Measurements from ENCODE around the gene TPPP. TPM values are rescaled to one million over a fixed set of nuclear protein-coding genes. Genes with fewer than 3 reads are reported as not detected.
"Not testable (repeated sequence)": the region's sequence is repeated elsewhere in the genome, so short reads cannot be mapped to it uniquely, and the experiment has no call there.

TPPP gene
- total RNA-seq, 2 experiments from 2014 or later = 0.10 to 0.15 TPM

GRCh38 chr5:635306-636055 is 57.7 kb downstream of the TPPP start:
- ChIA-PET POLR2A (no interaction called here), CTCF (no interaction called here)
- no peaks in the 10 kb centered on the region for H3K27me3 Mint-ChIP-seq
- H3K27ac Mint-ChIP-seq = no peak overlapping the region
- H3K4me3 Mint-ChIP-seq = no peak overlapping the region
- no peaks in the 10 kb centered on the region for H3K9me3 Mint-ChIP-seq
- no peaks in the 10 kb centered on the region for H3K4me1 Mint-ChIP-seq
- H3K36me3 Mint-ChIP-seq (ENCODE audit: low read depth) = peaks cover 24% of the 10 kb centered on the region
- no peak for DNase-seq

GRCh38 chr5:634191-634590 is 59.0 kb downstream of the TPPP start:
- no peak overlapping the region for H3K27ac Mint-ChIP-seq
- H3K4me1 Mint-ChIP-seq = no peaks in the 10 kb centered on the region
- no peak overlapping the region for H3K4me3 Mint-ChIP-seq
- CTCF ChIA-PET = interaction anchor here (0.5 kb wide), 1 partner anchor 19 kb away, joined by 4 read pairs; no protein-coding TSS in a partner anchor
- H3K36me3 Mint-ChIP-seq (ENCODE audit: low read depth) = peaks cover 17% of the 10 kb centered on the region
- DNase-seq = no peak
- no peaks in the 10 kb centered on the region for H3K9me3 Mint-ChIP-seq
- POLR2A ChIA-PET = no interaction called here
- no peaks in the 10 kb centered on the region for H3K27me3 Mint-ChIP-seq

DNA sequence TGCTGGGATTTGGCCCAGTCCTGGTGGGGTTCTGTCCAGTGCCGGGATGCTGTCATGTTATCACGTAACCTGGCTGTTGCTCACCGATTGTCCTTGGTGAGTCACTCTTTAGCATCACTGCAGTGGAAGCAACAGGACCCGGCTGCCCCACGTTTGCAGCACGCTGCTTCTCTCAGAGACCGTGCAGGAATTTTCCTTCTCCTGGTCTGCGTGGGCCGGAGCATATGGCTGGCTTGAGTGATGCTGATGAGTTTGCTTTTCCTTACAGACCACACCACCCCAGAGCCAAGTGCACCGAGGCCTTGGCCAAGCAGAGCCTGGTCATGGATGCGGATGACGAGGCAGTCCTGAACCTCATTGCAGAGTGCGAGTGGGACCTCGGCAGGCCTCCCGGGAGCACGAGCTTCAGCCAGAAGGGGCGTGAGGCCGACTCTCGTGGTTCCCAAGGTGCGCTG is 59.6 kb downstream of the TPPP start:
- Mint-ChIP-seq H3K4me3 (no peak overlapping the region), H3K27me3 (no peaks in the 10 kb centered on the region), H3K36me3 (ENCODE audit: low read depth) (peaks cover 20% of the 10 kb centered on the region), H3K27ac (no peak overlapping the region), H3K4me1 (no peaks in the 10 kb centered on the region), H3K9me3 (no peaks in the 10 kb centered on the region)
- ChIA-PET CTCF (interaction anchor here (0.5 kb wide), 1 partner anchor 19 kb away, joined by 4 read pairs; no protein-coding TSS in a partner anchor), POLR2A (no interaction called here)
- no peak for DNase-seq

DNA sequence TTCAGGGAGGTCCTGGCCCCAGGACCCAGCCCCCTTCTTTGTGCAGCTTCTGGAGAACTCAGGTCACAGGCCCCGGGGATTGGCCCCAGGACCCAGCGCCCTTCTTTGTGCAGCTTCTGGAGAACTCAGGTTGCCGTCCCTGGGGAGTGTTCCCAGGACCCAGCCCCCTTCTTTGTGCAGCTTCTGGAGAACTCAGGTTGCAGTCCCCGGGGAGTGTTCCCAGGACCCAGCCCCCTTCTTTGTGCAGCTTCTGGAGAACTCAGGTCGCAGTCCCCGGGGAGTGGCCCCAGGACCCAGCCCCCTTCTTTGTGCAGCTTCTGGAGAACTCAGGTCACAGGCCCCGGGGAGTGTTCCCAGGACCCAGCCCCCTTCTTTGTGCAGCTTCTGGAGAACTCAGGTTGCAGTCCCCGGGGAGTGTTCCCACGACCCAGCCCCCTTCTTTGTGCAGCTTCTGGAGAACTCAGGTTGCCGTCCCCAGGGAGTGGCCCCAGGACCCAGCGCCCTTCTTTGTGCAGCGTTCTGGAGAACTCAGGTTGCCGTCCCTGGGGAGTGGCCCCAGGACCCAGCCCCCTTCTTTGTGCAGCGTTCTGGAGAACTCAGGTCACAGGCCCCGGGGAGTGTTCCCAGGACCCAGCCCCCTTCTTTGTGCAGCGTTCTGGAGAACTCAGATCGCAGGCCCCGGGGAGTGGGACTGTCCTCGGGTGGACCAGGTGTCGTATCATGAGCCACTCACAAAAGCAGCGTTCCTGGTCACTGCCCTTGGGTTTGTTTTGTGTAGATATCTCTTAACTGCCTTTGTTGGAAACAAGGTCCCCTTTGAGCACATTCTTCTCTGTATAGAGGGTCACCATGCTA is 64.6 kb downstream of the TPPP start:
- H3K27ac Mint-ChIP-seq, DNase-seq, H3K9me3 Mint-ChIP-seq, CTCF ChIA-PET, H3K4me1 Mint-ChIP-seq, H3K4me3 Mint-ChIP-seq, POLR2A ChIA-PET, H3K27me3 Mint-ChIP-seq: not testable (repeated sequence)
- peaks cover 21% of the 10 kb centered on the region for H3K36me3 Mint-ChIP-seq (ENCODE audit: low read depth)

DNA sequence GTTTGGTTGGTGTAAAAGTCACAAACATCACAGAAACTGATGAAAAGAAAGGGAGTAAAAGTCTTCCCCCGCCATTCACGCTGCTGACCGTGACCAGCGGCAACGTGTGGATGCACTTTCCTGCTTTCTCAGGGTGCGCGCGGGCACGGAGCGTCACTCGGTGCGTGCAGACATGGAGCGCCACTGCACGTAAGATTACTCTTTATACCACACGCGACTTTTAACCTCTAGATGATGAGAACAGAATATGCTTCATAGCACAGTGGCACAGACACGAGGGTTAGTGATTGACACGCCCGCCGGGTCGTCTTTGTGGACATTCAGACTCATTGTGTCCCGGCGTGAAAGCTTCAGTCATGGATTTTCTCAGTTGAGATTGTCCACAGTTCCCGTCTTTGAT is 65.3 kb downstream of the TPPP start:
- H3K9me3 Mint-ChIP-seq = no peaks in the 10 kb centered on the region
- H3K4me3 Mint-ChIP-seq = no peak overlapping the region
- H3K36me3 Mint-ChIP-seq (ENCODE audit: low read depth) = peaks cover 24% of the 10 kb centered on the region
- no peak overlapping the region for H3K27ac Mint-ChIP-seq
- ChIA-PET POLR2A (interaction anchor here (1.0 kb wide), 1 partner anchor 16 kb away, joined by 4 read pairs; the partner anchor contains the start of gene CEP72), CTCF (no interaction called here)
- no peaks in the 10 kb centered on the region for H3K4me1 Mint-ChIP-seq
- H3K27me3 Mint-ChIP-seq = no peaks in the 10 kb centered on the region
- no peak for DNase-seq

GRCh38 chr5:626850-627249 is 66.3 kb downstream of the TPPP start:
- no peaks in the 10 kb centered on the region for H3K27me3 Mint-ChIP-seq
- no peak overlapping the region for H3K4me3 Mint-ChIP-seq
- DNase-seq = no peak
- H3K36me3 Mint-ChIP-seq (ENCODE audit: low read depth) = peaks cover 28% of the 10 kb centered on the region
- no peak overlapping the region for H3K27ac Mint-ChIP-seq
- H3K4me1 Mint-ChIP-seq = no peaks in the 10 kb centered on the region
- H3K9me3 Mint-ChIP-seq = no peaks in the 10 kb centered on the region
- POLR2A ChIA-PET = interaction anchor here (1.0 kb wide), 1 partner anchor 15 kb away, joined by 4 read pairs; the partner anchor contains the start of gene CEP72
- CTCF ChIA-PET = no interaction called here

DNA sequence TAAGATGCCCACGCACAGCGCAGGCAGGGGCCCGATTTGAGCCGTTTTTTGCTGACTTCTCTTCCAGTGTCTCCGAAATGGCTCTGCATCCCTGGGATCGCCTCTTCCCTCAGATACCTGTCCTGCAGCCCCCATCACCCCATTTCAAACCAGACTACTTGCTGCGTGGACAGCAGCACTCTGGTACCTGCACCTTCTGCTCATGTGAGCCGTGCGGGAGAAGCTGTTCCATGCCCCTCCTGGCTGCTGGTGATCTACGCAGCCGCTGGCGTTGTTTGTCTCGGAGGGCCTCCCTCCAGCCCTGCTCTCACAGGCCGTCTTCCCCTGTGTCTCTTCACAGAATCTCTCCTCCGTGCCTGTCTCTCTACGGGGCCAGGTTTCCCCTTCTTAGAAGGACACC is 67.6 kb downstream of the TPPP start:
- Mint-ChIP-seq H3K4me3 (no peak overlapping the region), H3K4me1 (no peaks in the 10 kb centered on the region), H3K36me3 (ENCODE audit: low read depth) (peaks cover 35% of the 10 kb centered on the region), H3K27ac (no peak overlapping the region), H3K9me3 (no peaks in the 10 kb centered on the region), H3K27me3 (no peaks in the 10 kb centered on the region)
- DNase-seq = no peak
- ChIA-PET POLR2A (no interaction called here), CTCF (no interaction called here)

DNA sequence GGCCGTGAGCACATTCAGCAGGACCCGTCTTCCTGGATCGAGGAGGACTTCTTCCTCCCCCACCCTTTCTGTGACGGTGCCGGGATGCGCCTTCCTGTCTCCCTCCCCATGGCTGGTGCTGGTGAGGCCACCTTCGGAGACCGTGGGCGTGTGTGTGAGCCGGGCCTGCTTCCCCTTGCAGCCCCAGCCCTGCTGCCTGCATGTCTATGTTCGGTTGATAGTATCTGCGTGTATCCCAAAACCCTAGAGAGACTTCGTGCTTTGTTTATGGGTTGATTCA is 68.3 kb downstream of the TPPP start:
- Mint-ChIP-seq H3K4me1 (no peaks in the 10 kb centered on the region), H3K27ac (no peak overlapping the region), H3K36me3 (ENCODE audit: low read depth) (peaks cover 41% of the 10 kb centered on the region), H3K27me3 (no peaks in the 10 kb centered on the region), H3K4me3 (no peak overlapping the region), H3K9me3 (no peaks in the 10 kb centered on the region)
- POLR2A ChIA-PET = no interaction called here
- DNase-seq = no peak
- CTCF ChIA-PET = no interaction called here

GRCh38 chr5:624118-624950 is 68.8 kb downstream of the TPPP start:
- POLR2A ChIA-PET = no interaction called here
- H3K36me3 Mint-ChIP-seq (ENCODE audit: low read depth) = peaks cover 45% of the 10 kb centered on the region
- CTCF ChIA-PET = no interaction called here

DNA sequence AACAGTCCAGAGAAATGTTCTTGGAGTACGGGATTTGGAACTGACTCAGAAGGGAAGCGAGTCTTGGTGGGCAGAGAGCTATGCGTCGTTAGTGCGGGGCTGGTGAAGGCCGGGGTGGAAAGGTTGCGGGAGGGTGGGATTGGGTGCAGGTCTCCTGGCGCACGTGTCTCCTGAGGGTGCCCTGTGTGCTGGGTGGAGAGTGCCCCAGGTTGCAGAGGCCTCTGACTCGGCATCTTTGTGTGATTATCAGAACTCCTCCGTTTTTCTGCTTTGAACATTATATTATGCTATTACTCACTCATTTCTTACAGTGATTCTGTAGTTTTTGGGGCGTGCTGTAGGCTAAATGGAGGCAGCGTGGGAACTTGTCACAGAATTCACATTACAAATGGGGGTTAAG is 69.6 kb downstream of the TPPP start:
- no peaks in the 10 kb centered on the region for H3K27me3 Mint-ChIP-seq
- ChIA-PET CTCF (no interaction called here), POLR2A (no interaction called here)
- H3K36me3 Mint-ChIP-seq (ENCODE audit: low read depth) = peaks cover 42% of the 10 kb centered on the region
- no peaks in the 10 kb centered on the region for H3K4me1 Mint-ChIP-seq
- no peak overlapping the region for H3K27ac Mint-ChIP-seq
- H3K9me3 Mint-ChIP-seq = no peaks in the 10 kb centered on the region
- DNase-seq = no peak
- H3K4me3 Mint-ChIP-seq = no peak overlapping the region

More at GRCh38 chr5:624118-624950, 68.8 kb downstream of the TPPP start:
- Mint-ChIP-seq H3K9me3 (no peaks in the 10 kb centered on the region), H3K4me3 (no peak overlapping the region), H3K4me1 (no peaks in the 10 kb centered on the region), H3K27me3 (no peaks in the 10 kb centered on the region), H3K27ac (no peak overlapping the region)
- DNase-seq = no peak

DNA sequence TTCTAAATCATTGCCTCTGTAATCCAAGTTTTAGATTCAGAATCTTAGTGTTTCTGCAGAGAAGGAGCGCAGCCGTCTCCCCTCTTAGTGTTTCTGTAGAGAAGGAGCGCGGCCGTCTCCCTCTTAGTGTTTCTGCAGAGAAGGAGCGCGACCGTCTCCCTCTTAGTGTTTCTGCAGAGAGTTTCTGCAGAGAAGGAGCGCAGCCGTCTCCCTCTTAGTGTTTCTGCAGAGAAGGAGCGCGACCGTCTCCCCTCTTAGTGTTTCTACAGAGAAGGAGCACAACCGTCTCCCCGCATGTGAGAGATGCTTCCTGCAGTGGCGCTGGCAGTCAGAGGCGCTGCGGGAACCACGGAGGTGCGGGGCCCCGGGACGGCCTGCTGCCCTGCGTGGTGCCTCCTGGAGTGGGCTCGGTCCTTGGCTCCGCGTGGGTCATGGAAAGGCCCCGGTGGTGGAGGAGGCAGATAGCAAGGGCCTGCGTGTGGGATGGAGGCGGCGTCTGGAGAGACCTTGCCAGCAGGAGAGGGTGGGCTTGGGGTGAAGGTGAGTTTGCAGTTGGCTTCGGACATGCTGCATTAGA is 70.1 kb downstream of the TPPP start:
- Mint-ChIP-seq H3K4me1 (no peaks in the 10 kb centered on the region), H3K9me3 (no peaks in the 10 kb centered on the region), H3K27ac (no peak overlapping the region), H3K4me3 (no peak overlapping the region), H3K36me3 (ENCODE audit: low read depth) (peaks cover 42% of the 10 kb centered on the region), H3K27me3 (no peaks in the 10 kb centered on the region)
- no peak for DNase-seq
- ChIA-PET POLR2A (no interaction called here), CTCF (no interaction called here)

GRCh38 chr5:622359-622758 is 70.8 kb downstream of the TPPP start:
- H3K9me3 Mint-ChIP-seq = no peaks in the 10 kb centered on the region
- no peaks in the 10 kb centered on the region for H3K27me3 Mint-ChIP-seq
- no peaks in the 10 kb centered on the region for H3K4me1 Mint-ChIP-seq
- ChIA-PET POLR2A (no interaction called here), CTCF (no interaction called here)
- no peak overlapping the region for H3K4me3 Mint-ChIP-seq
- peaks cover 42% of the 10 kb centered on the region for H3K36me3 Mint-ChIP-seq (ENCODE audit: low read depth)
- no peak for DNase-seq
- no peak overlapping the region for H3K27ac Mint-ChIP-seq

GRCh38 chr5:621341-621761 is 71.8 kb downstream of the TPPP start:
- H3K27me3 Mint-ChIP-seq = no peaks in the 10 kb centered on the region
- peaks cover 40% of the 10 kb centered on the region for H3K36me3 Mint-ChIP-seq (ENCODE audit: low read depth)

More at GRCh38 chr5:621341-621761, 71.8 kb downstream of the TPPP start:
- H3K27ac Mint-ChIP-seq = no peak overlapping the region
- ChIA-PET CTCF (no interaction called here), POLR2A (no interaction called here)
- no peak overlapping the region for H3K4me3 Mint-ChIP-seq
- H3K9me3 Mint-ChIP-seq = no peaks in the 10 kb centered on the region
- H3K4me1 Mint-ChIP-seq = peaks cover 5% of the 10 kb centered on the region
- no peak for DNase-seq

Measured in activated CD4-positive, alpha-beta memory T cell treated with anti-CD3 and anti-CD28 coated beads, Interleukin-2, amount 10 ng/mL, durations not matched to agents 7 days and 5 days (primary cell).